HepG2 (cell line): ENCODE results near the gene ZNF121. TPM values are rescaled to one million over a fixed set of nuclear protein-coding genes. Genes with fewer than 3 reads are reported as not detected.

Source experiments
- AKAP8 ChIP-seq: sonication (generic); formaldehyde crosslinking; IDR thresholded peaks from 2 replicates; pipeline ENCODE4 v1.5.1; 2020; ENCODE audit warnings: mild to moderate bottlenecking, missing genetic modification reagents
- EED ChIP-seq: sonication (generic); formaldehyde crosslinking; IDR thresholded peaks from 2 replicates; pipeline ENCODE4 v1.5.0; 2020; ENCODE audit warnings: mild to moderate bottlenecking, missing genetic modification reagents
- HOMEZ ChIP-seq: IDR thresholded peaks from 2 replicates; pipeline ENCODE4 v1.6.1; 2016; ENCODE audit warnings: low read depth
- MAF1 ChIP-seq: sonication (generic); formaldehyde crosslinking; IDR thresholded peaks from 2 replicates; pipeline ENCODE4 v1.5.0; 2020; ENCODE audit warnings: missing genetic modification reagents, borderline replicate concordance
- ZNF263 ChIP-seq: sonication (generic); formaldehyde crosslinking; IDR thresholded peaks from 2 replicates; pipeline ENCODE4 v1.4.0; 2020; ENCODE audit warnings: missing genetic modification reagents
- ZNF383 ChIP-seq: sonication (generic); formaldehyde crosslinking; IDR thresholded peaks from 2 replicates; pipeline ENCODE4 v1.4.0; 2020; ENCODE audit warnings: missing genetic modification reagents, mild to moderate bottlenecking, borderline replicate concordance
- ZNF567 ChIP-seq: sonication (generic); formaldehyde crosslinking; IDR thresholded peaks from 2 replicates; pipeline ENCODE4 v1.8.1; 2023; ENCODE audit warnings: mild to moderate bottlenecking, missing genetic modification reagents, borderline replicate concordance
- ZNF839 ChIP-seq: sonication (generic); formaldehyde crosslinking; IDR thresholded peaks from 2 replicates; pipeline ENCODE4 v1.4.0; 2020; ENCODE audit warnings: missing genetic modification reagents, mild to moderate bottlenecking, borderline replicate concordance
- polyA plus RNA-seq, 8 experiments: library from polyadenylated mRNA; depleted of rRNA in 3 of 8; stranded (reverse) in 7 of 8; unstranded in 1 of 8; fragments of >200 nt; fragmentation: Illumina TruSeq in 4 of 8; extraction: Trizol in 4 of 8; gene quantifications; 2 replicates each; pipeline versions ENCODE4 v1.2.1 to v1.2.3, GENCODE V29; 2011 to 2016; ENCODE audit warnings: low read depth in 4 of 8, missing spikeins in 1 of 8, mixed read lengths in 1 of 8; ENCODE audit not compliant: insufficient read depth in 1 of 8
- total RNA-seq, 5 experiments: library from RNA; depleted of rRNA; stranded (reverse); fragments of >200 nt; fragmentation: Illumina TruSeq; extraction: Trizol; gene quantifications; 2 replicates each; pipeline ENCODE4 v1.2.3, GENCODE V29; 2016; ENCODE audit warnings: low read depth in 1 of 5
- TF ChIP-seq, protein P1 (sequence below): sonication (generic); formaldehyde crosslinking; IDR thresholded peaks from 2 replicates; pipeline ENCODE4 v1.4.0; 2020; ENCODE audit warnings: missing genetic modification reagents
- TF ChIP-seq, protein P2 (sequence below): sonication (generic); IDR thresholded peaks from 2 replicates; pipeline ENCODE4 v1.6.1; 2016; ENCODE audit warnings: low read depth, borderline replicate concordance
- TF ChIP-seq, protein P3 (sequence below): sonication (generic); formaldehyde crosslinking; IDR thresholded peaks from 2 replicates; pipeline ENCODE4 v1.5.0; 2020; ENCODE audit warnings: mild to moderate bottlenecking, missing genetic modification reagents, borderline replicate concordance

Gene ZNF121
- total and polyA plus RNA-seq, 2 of the 13 experiments (the other 11 are each of a cell fraction or from before 2014, with no cell fraction given) = 7.8 to 56.3 TPM

DNA sequence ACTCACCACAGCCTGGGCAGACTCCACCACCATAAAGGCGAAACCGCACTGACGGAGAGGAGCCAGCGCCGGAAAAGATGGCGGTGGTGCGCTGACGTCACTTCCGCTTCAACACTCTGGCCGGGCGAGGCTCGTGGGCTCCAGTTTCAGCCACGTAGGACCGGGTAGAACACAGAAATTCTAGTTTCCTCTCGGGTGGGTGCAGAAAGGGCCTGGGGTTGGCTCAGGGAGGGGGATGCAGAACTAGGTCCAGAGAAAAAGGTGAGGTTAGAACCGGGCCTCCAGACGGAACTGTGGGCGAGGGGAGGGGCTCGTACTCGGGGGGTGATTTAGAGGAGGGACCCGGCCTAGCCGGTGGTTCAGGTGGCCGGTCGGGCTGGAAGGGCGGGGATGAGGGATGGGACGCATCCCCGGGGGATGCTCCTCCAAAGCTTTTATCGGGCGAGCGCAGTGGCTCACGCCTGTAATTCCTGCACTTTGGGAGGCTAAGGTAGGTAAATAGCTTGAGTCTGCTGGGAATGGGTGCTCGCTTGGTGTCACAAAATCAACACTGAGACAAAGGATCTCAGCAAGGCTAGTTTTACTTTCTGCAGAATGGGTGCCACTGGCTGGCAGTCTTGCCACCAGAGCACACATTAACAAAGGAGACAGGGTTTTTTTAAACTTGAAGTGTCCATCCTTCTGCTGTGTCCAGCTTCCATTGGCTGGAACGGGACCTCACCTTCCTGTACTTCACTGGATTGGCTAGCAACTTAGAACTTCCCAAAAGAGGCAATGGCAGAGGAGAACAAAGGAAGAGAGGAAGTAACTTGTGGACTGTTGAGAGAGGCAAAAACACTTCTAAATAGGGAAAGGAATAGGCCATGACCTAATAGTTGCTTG lies 37.1 kb upstream of the ZNF121 start, which contains the start of gene ZNF561 (continued):
- TF ChIP-seq, protein P1, sequence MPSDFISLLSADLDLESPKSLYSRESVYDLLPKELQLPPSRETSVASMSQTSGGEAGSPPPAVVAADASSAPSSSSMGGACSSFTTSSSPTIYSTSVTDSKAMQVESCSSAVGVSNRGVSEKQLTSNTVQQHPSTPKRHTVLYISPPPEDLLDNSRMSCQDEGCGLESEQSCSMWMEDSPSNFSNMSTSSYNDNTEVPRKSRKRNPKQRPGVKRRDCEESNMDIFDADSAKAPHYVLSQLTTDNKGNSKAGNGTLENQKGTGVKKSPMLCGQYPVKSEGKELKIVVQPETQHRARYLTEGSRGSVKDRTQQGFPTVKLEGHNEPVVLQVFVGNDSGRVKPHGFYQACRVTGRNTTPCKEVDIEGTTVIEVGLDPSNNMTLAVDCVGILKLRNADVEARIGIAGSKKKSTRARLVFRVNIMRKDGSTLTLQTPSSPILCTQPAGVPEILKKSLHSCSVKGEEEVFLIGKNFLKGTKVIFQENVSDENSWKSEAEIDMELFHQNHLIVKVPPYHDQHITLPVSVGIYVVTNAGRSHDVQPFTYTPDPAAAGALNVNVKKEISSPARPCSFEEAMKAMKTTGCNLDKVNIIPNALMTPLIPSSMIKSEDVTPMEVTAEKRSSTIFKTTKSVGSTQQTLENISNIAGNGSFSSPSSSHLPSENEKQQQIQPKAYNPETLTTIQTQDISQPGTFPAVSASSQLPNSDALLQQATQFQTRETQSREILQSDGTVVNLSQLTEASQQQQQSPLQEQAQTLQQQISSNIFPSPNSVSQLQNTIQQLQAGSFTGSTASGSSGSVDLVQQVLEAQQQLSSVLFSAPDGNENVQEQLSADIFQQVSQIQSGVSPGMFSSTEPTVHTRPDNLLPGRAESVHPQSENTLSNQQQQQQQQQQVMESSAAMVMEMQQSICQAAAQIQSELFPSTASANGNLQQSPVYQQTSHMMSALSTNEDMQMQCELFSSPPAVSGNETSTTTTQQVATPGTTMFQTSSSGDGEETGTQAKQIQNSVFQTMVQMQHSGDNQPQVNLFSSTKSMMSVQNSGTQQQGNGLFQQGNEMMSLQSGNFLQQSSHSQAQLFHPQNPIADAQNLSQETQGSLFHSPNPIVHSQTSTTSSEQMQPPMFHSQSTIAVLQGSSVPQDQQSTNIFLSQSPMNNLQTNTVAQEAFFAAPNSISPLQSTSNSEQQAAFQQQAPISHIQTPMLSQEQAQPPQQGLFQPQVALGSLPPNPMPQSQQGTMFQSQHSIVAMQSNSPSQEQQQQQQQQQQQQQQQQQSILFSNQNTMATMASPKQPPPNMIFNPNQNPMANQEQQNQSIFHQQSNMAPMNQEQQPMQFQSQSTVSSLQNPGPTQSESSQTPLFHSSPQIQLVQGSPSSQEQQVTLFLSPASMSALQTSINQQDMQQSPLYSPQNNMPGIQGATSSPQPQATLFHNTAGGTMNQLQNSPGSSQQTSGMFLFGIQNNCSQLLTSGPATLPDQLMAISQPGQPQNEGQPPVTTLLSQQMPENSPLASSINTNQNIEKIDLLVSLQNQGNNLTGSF (CRISPR knock-in tag) = no peak
- TF ChIP-seq HOMEZ = peak; percentile 32
- peak; percentile 97 for TF ChIP-seq ZNF263 (CRISPR knock-in tag)
- TF ChIP-seq, protein P2, sequence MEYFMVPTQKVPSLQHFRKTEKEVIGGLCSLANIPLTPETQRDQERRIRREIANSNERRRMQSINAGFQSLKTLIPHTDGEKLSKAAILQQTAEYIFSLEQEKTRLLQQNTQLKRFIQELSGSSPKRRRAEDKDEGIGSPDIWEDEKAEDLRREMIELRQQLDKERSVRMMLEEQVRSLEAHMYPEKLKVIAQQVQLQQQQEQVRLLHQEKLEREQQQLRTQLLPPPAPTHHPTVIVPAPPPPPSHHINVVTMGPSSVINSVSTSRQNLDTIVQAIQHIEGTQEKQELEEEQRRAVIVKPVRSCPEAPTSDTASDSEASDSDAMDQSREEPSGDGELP = peak; percentile 64; the same call in 1 of the 2 replicates
- no peak for TF ChIP-seq AKAP8 (CRISPR knock-in tag)
- no peak for TF ChIP-seq ZNF383 (CRISPR knock-in tag)
- no peak for TF ChIP-seq EED
- TF ChIP-seq ZNF839 (CRISPR knock-in tag) = peak; percentile 66; the same call in 1 of the 2 replicates
- TF ChIP-seq, protein P3, sequence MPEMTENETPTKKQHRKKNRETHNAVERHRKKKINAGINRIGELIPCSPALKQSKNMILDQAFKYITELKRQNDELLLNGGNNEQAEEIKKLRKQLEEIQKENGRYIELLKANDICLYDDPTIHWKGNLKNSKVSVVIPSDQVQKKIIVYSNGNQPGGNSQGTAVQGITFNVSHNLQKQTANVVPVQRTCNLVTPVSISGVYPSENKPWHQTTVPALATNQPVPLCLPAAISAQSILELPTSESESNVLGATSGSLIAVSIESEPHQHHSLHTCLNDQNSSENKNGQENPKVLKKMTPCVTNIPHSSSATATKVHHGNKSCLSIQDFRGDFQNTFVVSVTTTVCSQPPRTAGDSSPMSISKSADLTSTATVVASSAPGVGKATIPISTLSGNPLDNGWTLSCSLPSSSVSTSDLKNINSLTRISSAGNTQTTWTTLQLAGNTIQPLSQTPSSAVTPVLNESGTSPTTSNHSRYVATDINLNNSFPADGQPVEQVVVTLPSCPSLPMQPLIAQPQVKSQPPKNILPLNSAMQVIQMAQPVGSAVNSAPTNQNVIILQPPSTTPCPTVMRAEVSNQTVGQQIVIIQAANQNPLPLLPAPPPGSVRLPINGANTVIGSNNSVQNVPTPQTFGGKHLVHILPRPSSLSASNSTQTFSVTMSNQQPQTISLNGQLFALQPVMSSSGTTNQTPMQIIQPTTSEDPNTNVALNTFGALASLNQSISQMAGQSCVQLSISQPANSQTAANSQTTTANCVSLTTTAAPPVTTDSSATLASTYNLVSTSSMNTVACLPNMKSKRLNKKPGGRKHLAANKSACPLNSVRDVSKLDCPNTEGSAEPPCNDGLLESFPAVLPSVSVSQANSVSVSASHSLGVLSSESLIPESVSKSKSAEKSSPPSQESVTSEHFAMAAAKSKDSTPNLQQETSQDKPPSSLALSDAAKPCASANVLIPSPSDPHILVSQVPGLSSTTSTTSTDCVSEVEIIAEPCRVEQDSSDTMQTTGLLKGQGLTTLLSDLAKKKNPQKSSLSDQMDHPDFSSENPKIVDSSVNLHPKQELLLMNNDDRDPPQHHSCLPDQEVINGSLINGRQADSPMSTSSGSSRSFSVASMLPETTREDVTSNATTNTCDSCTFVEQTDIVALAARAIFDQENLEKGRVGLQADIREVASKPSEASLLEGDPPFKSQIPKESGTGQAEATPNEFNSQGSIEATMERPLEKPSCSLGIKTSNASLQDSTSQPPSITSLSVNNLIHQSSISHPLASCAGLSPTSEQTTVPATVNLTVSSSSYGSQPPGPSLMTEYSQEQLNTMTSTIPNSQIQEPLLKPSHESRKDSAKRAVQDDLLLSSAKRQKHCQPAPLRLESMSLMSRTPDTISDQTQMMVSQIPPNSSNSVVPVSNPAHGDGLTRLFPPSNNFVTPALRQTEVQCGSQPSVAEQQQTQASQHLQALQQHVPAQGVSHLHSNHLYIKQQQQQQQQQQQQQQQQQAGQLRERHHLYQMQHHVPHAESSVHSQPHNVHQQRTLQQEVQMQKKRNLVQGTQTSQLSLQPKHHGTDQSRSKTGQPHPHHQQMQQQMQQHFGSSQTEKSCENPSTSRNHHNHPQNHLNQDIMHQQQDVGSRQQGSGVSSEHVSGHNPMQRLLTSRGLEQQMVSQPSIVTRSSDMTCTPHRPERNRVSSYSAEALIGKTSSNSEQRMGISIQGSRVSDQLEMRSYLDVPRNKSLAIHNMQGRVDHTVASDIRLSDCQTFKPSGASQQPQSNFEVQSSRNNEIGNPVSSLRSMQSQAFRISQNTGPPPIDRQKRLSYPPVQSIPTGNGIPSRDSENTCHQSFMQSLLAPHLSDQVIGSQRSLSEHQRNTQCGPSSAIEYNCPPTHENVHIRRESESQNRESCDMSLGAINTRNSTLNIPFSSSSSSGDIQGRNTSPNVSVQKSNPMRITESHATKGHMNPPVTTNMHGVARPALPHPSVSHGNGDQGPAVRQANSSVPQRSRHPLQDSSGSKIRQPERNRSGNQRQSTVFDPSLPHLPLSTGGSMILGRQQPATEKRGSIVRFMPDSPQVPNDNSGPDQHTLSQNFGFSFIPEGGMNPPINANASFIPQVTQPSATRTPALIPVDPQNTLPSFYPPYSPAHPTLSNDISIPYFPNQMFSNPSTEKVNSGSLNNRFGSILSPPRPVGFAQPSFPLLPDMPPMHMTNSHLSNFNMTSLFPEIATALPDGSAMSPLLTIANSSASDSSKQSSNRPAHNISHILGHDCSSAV (CRISPR knock-in tag) = no peak
- TF ChIP-seq ZNF567 (CRISPR knock-in tag) = no peak
- TF ChIP-seq MAF1 = 0 out of 2 replicates have a peak, but pooled peaks have one; percentile 39
